ENCODE data around the gene FAM171A2.
"Not testable (repeated sequence)": the region's sequence is repeated elsewhere in the genome, so short reads cannot be mapped to it uniquely, and the experiment has no call there.

FAM171A2 gene

DNA sequence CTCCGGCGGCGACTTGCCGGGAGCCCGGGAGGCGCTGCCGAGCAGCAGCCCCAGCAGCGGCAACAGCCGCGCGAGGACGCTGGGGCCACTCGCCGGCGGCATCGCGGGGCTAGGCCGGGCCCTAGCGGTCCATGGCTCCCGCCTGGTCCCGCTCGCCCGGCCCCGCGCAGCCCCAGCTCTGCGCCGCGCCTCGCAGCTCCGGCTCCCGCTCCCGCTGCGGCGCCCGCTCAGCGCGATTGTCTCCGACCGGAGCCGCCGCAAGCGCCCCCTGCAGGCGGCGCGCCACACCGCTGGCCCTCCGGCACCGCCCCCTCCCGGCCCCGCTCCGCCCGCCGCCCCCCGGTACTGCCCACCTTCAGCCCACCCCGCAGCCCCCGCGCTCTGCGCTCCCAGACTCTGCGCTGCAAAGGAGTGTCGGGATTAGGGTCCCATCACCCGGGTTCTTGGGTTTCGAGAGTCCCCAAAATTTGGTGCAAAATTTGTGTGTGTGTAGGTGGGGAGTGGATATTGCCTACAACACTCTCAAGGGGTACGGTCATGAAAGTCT lies at the start of gene FAM171A2:
FAM171A2 (minus strand) TSS at position 241 of the 547 bp plus-strand sequence; CDS start at position 102, 139 bp downstream.
- DNase-seq: peak in 1 of 2 experiments; percentile 41

DNA sequence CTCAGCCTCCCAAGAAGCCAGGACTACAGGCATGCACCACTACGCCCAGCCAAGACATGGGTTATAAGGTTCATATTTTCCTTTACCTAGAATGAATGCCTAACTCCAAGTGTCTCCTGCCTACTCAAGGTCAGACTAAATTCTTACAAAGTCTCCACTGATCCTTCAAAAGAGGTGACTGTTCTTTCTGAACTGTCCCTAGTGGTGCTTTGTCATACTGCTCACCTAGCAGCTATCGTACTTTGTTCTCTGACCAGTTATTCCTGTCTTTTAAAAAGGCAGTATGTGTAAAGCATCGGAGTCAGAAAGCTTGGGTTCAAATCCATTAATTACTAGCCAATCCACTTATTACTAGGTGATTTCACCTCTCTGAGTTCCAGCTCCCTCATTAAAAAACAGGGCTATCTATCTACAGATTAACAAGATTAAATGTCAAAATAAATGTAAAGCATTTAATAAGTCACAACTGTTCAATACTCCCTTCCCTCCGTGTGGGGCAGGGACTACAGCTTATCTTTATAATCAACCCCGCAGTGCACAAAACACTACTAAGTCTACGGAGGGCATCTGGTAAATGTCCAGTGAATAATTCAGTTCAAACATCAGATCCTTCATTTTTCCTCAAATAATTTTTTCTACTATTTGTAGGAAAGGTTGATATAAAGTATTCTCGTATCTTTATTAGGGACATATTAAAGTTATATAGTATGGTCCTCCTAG lies 45.8 kb upstream of the FAM171A2 start:
- DNase-seq: no peak

DNA sequence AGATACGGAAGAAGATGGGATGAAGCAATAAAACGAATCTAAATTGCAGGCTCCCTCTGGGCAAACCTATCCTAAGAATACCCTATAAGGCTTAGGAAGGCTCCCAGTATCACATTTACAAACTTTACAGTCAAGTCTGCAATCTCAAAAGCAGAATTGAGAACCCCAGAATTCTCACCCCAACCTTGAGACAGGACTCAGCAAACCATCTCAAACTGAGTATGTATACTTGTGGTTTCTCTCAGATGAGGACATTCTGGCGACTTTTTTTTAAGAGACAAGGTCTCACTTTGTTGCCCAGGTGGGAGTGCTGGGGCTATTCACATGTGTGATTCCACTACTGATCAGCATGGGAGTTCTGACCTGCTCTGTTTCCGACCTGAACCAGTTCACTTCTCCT lies 45.1 kb upstream of the FAM171A2 start:
- DNase-seq: no peak

DNA sequence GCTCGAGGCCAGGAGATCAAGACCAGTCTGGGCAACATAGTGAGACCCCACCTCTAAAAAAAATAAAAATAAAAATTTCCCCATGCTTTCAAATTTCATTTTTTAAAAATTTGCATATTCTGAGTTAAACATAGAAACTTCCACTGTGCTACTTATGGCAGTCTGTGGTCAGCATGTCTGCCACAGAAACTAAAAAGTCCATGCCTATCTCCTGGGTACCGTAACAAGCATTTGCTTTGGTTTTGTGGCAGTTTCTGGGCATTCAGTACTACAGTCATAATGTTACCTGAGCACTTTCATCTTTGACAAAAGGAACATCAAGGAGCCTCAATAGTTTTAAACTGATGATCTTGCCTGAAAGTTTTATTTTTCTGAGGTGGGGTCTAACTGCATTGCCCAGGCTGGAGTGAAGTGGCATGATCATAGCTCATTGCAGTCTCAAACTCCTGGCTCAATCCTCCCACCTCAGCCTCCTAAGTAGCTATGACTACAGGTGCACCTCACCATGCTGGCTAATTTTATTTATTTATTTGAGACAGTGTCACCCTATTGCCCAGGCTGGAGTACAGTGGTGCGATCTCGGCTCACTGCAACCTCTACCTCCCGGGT lies 39.0 kb upstream of the FAM171A2 start:
- DNase-seq: no peak

DNA sequence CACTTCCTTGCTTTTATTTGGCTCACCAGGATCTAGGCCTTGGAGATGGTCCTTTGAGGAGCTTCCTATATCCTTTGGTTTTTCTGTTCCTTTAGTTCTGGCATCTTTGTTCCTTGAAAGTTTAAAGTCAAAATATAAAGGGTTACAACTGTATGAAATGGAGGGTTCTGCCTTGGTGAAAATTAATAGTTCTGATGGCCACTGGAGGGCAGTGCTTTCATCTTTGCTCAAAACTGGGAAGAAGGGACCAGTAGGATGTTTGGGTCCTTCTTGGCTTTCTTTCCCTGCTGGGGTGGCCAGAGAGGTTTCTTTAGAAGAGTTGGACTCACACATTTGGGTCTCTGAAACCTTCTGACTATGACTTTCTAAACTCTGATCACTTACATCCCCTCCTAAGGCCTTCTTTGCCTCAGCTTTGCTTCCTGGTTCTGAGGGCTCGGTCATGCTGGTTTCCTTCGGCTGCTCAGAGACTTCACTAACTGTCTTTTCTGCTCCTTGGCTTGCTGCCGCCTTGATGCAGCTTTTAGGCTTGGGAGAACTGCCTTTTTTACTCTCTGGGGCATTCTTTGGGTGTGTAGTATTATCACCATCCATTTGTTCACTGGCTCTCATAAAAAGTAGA lies 36.7 kb upstream of the FAM171A2 start:
- DNase-seq: no peak

DNA sequence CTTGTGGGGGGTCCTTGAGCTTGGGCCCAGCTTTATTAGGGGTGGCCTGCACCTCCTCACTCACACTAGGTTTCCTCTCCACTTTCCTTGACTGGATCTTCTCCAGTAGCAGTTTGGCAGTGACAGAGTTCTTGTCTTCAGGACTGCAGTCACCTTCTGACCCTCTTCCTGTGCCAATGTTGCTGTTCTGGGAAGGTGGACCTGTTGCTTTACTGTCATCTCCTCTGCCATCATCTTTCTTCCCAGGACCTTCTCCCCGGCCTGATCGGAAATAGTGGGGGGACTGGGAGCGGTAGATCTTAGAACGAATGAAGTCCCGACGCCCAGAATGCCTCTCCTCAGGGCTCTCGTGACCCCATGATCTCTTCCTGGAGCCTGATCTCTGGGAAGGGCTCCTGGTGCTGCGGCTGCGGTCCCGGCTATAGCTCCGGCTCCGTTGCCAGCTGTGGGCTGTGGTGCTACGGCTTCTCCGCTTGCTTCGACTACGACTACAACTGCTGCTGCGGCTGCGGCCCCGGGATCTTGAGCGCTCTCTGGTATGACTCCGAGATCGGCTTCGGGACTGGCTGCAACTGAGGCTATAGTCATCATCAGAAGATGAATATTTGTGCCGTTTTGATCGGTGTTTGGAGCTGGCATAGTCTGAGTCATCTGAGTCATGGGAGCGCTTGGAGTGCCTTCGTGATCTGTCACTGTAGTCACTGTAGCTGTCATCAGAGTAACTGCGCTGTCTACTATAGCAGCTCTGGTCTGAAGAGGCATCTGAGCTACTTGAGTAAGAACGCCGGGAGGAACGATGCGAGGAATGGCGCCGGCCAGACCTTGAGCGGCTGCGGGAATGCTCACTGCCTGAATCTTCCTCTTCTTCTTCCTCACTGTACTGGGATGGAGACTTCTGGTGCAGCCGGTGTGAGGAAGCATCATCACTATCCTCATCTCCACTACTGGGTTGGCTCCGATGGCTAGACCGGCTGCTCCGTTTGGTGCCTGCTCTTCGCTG lies 35.3 kb upstream of the FAM171A2 start:
- no peak for DNase-seq

DNA sequence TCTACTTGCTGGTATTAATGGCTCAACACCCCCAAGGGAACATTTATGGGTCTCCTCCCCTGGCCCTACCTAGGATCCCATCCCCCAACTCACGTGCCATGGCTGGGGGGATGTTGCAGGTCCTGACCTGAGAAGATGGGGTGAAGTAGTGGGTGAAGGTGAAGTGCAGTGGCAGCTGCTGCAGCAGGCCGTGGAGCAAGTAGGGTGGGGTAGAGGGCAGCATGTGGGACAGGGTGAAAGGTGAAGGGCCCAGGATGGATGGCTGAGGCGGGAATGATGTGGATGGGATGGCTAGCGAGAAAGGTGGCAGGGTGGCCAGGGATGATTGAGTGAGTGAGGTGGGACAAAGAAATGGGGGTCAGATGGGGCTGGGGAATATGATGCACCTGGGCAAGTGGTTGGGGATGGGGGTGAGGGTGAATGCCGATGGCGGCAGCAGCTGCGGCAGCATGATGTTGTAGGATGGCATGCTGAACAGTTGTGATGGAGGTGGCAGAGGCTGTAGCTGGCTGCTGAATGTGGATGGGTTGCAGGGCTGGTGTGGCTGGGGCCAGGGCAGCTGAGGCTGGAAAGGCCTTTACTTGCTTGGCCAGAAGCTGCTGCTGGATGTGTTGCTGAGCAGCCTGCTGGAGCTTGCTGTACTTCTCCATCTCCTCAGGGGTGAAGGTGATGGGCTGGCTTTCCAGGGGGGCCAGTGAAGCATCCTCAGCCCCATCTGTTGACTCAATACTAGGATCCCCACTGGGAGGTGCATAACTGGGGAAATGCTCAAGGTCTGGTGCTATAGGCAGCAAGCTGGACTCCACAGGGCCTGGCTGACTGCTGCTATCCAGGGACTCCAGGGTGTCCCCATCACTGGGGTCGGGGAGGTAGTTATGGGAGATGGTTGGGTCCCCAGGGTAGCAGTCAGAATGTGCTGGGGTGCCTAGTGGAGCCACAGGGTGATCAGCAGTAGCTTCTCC lies 34.1 kb upstream of the FAM171A2 start:
- no peak for DNase-seq

DNA sequence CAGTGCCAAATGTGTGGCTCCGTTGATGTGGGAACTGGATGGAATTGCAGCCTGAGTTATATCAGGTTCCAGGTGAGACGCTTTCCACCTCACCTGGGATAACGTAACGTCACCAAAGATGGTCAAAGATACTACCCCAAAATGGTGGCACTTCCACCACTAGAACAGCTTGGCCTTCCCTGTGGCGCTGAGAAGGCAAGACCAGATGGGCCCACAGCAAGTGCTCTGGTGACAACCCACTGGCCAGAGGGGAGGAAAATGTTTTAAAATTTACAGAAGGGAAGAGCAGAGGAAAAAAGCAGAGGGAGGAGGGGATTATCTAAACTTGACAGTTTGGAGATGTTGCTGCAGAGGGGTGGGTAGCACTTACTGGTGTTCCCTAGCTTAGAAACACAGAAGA lies 33.3 kb upstream of the FAM171A2 start:
- no peak for DNase-seq

DNA sequence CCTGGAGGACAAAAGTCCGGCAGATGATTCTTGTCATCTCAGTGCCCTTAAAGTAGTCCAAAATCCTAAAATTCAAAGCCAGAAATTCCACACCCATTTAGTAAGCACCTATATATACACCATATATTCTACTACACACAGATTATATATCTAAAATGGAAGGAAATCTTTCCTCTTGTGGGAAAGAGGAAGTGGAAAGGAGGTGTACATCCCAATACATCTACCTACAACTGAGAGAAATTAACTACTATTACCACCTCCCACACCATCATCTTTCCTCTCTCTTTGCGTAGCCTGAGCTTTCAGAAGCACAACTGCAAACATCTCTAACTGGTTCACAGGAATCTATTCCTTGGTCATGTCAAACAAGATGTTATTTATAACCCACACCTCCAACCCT lies 31.2 kb upstream of the FAM171A2 start:
- DNase-seq: no peak

DNA sequence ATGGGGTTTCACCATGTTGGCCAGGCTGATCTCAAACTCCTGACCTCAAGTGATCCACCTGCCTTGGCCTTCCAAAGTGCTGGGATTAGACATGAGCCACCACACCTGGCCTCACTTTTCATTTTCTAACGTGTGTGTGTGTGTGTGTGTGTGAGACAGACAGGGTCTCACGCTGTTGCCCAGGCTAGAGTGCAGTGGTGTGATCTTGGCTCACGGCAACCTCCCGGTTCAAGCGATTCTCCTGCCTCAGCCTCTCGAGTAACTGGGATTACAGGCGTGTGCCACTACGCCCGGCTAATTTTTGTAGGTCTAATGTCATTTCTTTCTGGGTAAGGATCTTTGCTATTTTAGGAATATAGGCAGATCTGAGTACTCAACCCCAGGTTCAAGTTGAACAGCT lies 30.5 kb upstream of the FAM171A2 start:
- not testable (repeated sequence) for DNase-seq

DNA sequence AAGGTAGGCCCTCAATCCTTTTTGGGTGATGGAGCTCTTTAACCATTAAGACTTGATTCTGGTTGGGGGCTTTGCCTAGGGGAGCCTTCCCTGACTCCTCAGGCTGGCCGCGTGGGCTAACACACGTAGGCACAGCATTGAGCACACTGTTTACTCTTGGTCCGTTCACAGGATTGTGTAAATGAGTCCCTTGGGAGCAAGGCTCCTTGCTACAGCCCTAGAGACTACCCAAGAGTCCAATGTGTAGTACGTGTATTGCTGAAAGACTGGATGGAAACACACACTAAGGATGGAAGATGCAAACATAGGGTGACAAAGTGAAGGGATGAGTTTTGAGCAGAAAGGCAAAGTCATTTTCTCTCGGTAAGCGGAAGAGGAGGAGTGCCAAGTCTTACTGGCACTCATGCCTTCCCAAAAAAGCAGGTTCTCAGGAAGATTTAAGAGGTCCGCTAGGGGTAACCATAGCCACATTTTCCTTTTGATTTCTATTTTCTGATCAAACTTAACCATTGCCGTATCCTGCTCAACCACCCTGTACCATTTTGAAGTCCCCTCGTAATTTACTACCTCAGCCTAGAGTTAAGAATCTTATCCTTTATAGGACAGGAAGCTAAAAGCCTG lies 26.7 kb upstream of the FAM171A2 start:
- DNase-seq: no peak

DNA sequence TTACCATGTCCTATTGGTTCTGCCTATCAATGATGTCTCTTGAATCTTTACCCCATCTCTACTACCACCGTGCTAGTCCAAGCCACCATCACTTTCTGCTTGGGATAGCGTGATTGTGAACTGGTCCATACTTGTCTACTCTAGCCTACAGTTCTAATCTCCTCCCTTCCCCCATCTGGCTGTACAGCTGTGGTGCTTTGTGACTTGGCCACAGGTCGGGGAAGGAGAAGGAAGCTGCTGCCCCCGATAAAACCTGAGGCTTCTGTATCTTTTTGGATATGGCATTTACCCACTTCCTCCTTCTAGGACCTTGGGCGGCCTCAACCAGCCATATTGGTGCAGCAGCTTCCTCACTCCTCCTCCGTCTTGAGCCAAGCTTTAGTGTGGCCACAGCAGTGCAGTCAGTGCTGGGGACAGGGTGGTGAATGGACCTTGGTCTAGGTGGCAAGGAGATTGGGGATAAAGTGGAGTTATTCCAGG lies 26.1 kb upstream of the FAM171A2 start:
- DNase-seq: no peak

DNA sequence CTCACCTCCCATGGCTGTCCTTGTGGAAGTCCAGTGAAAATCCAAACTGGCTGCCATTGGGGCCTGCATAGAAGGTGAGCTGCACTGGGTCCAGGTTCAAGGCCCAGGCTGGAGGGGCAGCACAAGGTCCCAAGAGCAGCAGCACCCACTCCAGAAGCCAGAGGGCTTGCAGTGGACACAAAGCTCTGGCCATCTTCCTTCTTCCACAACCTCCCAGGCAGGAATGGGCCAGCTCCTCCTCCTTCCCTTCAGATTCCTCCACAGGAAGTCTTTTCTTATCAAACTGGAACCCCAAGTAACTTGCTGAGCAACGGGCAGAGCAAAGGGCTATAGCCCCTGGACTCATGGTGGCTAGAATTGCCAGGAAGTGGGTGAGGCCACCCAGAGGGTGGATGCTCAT lies 25.6 kb upstream of the FAM171A2 start, which contains the start of gene ITGA2B:
ITGA2B (minus strand) TSS at position 369 of the 400 bp plus-strand sequence; CDS start at position 193, 176 bp downstream.
- no peak for DNase-seq

DNA sequence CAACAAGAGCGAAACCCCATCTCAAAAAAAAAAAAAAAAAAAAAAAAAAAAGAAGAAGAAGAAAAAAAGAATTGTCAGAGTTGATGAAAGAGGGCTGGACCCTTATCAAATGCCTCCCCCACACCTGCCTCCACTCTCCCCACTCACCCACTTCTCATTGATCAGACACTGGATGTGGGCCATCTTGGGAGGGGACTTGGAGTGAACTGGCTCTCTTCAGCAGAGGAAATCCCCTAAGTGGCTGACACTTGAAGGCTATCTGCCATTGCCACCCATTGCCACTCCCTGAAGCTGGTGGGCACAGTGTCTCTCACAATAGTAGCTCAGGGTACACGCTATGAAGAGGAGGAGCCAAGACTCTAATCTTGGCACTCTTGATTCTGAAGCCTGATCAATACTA lies 24.2 kb upstream of the FAM171A2 start:
- no peak for DNase-seq

DNA sequence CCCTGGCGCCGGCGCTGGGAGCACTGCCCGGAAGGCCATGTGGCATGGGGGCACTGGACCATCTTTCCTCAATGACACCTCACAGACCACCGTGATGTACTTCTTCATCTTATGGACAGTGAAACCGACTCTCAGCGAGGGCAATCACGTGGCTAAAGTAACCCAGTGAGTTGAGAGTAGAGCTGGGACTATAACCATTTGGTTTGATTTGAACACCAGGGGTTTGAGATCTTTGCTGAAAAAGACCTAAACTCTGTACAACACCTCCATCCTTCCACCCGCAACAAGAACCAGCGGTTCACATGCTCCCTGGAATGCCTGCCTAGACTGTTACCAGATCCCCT lies 22.5 kb upstream of the FAM171A2 start:
- DNase-seq: no peak

DNA sequence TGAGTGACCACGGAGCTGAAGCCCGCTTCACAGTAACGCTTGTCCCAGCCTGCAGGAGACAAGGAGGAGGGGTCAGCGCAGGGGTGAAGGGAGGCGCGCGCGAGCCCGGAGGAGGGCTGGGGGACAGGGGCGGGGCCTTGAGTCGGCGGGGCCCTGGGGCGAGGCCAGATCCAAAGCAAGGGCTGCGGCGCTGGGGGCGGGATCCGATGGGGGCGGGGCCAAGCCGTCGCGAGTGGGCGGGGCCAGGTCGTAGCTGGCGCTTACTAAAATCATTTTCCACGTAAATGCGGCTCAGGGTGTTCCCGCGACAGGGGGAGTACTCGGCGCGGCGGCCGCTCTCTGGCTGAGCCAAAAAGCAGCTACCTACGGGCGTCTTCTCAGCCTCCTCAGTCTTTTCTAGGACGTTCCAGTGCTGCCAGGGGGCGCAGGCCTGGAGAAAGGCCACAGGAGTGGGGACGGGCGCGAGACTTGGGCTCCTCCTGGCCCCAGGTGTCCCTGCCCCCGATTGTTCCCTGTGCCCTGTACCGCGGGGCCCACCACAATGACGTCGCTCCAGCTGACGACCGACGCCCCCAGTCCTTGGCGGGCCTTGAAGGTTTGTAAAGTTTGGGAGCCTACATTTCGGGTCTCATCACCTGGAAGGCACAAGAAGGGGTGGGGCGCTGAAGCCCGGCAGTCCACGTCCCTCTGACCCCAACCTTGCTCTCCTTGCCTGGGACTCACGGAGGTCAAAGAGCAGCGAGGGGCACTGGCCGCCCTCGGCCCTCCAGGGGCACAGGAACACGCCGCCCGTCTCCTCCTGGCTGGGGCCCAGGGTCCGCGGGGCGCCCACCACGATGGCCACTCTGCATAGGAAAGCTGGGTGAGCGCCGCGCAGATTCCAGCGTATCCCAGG lies 21.9 kb upstream of the FAM171A2 start:
- peak; percentile 56 to 71 for DNase-seq

DNA sequence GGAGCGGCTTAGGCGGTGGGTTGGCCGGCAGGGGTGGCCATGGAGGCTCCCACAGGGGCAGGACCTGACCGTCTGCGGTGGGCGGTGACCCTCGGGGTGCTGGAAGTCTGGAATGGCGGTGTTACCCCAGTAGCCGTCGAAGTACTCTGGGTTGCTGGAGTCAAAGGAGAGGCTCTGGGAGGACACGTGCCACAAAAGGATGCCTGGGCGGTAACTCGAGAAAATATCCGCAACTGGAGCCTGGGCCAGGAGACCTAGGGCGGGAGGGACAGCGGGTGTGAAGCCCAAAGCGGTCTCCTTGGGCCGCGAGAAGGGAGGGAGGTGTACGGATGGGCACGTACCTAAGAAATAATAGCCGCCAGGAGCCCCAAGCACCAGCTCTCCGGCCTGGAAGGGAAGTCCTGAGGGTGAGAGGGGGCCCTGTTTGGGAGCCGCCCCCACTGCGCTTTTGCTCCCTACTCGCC lies 21.2 kb upstream of the FAM171A2 start:
- no peak for DNase-seq

DNA sequence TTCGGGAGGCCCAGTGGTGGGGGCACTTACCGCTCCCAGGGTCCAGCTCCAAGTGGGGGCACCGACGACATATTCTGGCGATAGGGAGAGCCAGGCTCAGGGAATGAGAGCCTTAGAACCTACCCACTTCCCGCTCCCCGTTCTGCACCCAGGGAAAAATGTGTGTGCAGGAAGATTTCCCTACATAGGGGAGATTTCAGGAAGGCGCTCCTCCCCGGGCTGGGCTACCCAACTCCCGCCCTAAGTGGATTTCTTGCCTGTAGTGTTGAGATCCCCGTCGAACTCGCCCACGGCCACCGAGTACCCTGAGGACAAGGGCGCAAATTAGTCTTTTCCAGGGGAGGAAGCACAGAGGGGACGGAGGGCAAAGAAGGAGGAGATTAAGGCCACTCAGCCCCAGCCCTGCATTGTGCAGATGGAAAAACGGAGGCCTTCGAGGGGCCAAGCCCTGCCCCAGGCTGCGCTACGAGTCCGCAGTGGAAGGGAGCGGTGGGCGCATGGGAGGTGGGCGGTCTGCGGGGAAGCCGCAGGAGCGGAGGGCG lies 20.7 kb upstream of the FAM171A2 start:
- no peak for DNase-seq

DNA sequence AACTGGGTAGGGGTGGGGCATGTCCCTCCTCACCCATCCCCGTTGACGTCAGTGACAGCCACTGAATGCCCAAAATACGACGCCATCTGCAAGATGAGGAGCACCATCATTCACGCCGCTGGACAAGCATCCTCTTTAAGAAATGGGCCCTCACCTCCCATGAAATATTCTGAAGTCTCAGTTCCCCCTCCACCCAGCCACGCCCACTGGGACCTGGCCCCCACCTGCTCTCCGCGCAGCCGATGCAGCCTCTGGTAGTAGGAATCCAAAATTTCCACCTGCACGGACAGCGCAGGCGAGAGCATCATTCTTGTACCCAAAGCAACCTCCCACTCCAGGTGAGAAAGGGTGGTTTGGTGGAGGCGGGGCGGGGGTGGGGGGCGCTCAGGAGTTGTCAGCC lies 20.2 kb upstream of the FAM171A2 start:
- no peak for DNase-seq
